Ishikawa (cell line): ENCODE results near the gene ZNF554.

Source experiments
- CEBPB ChIP-seq: IDR thresholded peaks from 2 replicates; pipeline ENCODE4 v1.6.1; 2012
- CREB1 ChIP-seq: IDR thresholded peaks from 2 replicates; pipeline ENCODE4 v1.6.1; 2012; ENCODE audit warnings: low read depth
- EGR1 ChIP-seq: IDR thresholded peaks from 2 replicates; pipeline ENCODE4 v1.6.1; 2012
- EP300 ChIP-seq: IDR thresholded peaks from 2 replicates; pipeline ENCODE4 v1.6.1; 2012; ENCODE audit warnings: borderline replicate concordance
- FOXM1 ChIP-seq: IDR thresholded peaks from 2 replicates; pipeline ENCODE4 v1.6.1; 2012; ENCODE audit warnings: low read depth, borderline replicate concordance
- NFIC ChIP-seq: IDR thresholded peaks from 2 replicates; pipeline ENCODE4 v1.6.1; 2012
- RAD21 ChIP-seq: IDR thresholded peaks from 2 replicates; pipeline ENCODE4 v1.6.1; 2012; ENCODE audit warnings: low read depth
- TAF1 ChIP-seq: IDR thresholded peaks from 2 replicates; pipeline ENCODE4 v1.6.1; 2012; ENCODE audit warnings: low read depth, mild to moderate bottlenecking
- TCF12 ChIP-seq: IDR thresholded peaks from 2 replicates; pipeline ENCODE4 v1.6.1; 2012; ENCODE audit warnings: low read depth
- TEAD4 ChIP-seq: IDR thresholded peaks from 2 replicates; pipeline ENCODE4 v1.6.1; 2012
- YY1 ChIP-seq: IDR thresholded peaks from 2 replicates; pipeline ENCODE4 v1.6.1; 2012; ENCODE audit warnings: low read depth
- ZBTB7A ChIP-seq: IDR thresholded peaks from 2 replicates; pipeline ENCODE4 v1.6.1; 2012; ENCODE audit warnings: low read depth
- TF ChIP-seq, protein P1 (sequence below): IDR thresholded peaks from 2 replicates; pipeline ENCODE4 v1.6.1; 2012
- TF ChIP-seq, protein P2 (sequence below): IDR thresholded peaks from 2 replicates; pipeline ENCODE4 v1.6.1; 2012; ENCODE audit warnings: low read depth, mild to moderate bottlenecking
- TF ChIP-seq, protein P3 (sequence below): IDR thresholded peaks from 2 replicates; pipeline ENCODE4 v1.6.1; 2012

Gene ZNF554

DNA sequence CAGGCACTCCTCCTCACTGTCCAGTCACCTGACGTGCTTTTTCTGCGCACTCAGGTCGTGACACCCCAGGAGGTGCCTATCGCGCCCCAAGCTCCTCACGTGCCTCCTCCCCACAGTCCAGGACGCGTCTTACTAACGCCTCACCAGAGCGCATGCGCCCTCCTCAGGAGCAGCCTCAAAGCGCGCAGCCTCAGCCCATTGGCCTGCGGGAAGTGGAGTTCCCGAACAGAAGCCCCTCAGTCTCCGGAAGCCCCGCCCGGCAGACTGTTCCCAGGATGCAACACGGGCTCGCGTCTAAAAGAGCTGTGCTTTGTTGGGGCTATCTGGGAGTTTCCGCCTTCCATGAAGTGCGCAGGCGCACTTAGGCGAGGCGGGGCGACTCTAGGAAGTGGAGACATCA is 39.2 kb downstream of the ZNF554 start:
- TF ChIP-seq CREB1 (no peak), TEAD4 (no peak), EGR1 (no peak), TAF1 (no peak), YY1 (no peak), RAD21 (no peak), FOXM1 (no peak)
- TF ChIP-seq, protein P1, sequence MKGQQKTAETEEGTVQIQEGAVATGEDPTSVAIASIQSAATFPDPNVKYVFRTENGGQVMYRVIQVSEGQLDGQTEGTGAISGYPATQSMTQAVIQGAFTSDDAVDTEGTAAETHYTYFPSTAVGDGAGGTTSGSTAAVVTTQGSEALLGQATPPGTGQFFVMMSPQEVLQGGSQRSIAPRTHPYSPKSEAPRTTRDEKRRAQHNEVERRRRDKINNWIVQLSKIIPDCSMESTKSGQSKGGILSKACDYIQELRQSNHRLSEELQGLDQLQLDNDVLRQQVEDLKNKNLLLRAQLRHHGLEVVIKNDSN: no peak

DNA sequence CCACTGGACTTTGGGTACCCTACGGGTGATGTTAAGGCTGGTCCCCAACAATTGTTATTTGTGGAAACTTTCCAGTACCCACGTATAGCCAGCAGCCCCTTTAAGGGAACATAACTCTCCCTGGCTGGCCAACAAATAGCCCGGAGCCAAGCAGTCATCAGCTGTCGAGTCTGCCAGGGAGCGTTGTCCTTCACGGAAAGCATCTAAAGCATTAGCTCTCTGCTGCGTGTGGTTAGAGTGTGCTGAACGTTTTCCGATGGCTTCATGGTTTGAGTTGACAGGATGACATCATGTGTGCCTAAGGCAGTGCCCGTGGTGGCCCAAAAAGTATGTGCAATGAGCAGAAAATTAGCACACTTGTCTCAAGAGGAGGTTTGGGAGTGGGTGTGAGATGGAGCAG is 44.1 kb downstream of the ZNF554 start:
- no peak for TF ChIP-seq YY1
- TF ChIP-seq TCF12: no peak
- TF ChIP-seq CEBPB: no peak
- no peak for TF ChIP-seq NFIC
- TF ChIP-seq TEAD4: no peak
- TF ChIP-seq, protein P2, sequence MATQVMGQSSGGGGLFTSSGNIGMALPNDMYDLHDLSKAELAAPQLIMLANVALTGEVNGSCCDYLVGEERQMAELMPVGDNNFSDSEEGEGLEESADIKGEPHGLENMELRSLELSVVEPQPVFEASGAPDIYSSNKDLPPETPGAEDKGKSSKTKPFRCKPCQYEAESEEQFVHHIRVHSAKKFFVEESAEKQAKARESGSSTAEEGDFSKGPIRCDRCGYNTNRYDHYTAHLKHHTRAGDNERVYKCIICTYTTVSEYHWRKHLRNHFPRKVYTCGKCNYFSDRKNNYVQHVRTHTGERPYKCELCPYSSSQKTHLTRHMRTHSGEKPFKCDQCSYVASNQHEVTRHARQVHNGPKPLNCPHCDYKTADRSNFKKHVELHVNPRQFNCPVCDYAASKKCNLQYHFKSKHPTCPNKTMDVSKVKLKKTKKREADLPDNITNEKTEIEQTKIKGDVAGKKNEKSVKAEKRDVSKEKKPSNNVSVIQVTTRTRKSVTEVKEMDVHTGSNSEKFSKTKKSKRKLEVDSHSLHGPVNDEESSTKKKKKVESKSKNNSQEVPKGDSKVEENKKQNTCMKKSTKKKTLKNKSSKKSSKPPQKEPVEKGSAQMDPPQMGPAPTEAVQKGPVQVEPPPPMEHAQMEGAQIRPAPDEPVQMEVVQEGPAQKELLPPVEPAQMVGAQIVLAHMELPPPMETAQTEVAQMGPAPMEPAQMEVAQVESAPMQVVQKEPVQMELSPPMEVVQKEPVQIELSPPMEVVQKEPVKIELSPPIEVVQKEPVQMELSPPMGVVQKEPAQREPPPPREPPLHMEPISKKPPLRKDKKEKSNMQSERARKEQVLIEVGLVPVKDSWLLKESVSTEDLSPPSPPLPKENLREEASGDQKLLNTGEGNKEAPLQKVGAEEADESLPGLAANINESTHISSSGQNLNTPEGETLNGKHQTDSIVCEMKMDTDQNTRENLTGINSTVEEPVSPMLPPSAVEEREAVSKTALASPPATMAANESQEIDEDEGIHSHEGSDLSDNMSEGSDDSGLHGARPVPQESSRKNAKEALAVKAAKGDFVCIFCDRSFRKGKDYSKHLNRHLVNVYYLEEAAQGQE: no peak
- no peak for TF ChIP-seq CREB1
- TF ChIP-seq TAF1: no peak
- TF ChIP-seq EP300: no peak
- TF ChIP-seq, protein P1: no peak

DNA sequence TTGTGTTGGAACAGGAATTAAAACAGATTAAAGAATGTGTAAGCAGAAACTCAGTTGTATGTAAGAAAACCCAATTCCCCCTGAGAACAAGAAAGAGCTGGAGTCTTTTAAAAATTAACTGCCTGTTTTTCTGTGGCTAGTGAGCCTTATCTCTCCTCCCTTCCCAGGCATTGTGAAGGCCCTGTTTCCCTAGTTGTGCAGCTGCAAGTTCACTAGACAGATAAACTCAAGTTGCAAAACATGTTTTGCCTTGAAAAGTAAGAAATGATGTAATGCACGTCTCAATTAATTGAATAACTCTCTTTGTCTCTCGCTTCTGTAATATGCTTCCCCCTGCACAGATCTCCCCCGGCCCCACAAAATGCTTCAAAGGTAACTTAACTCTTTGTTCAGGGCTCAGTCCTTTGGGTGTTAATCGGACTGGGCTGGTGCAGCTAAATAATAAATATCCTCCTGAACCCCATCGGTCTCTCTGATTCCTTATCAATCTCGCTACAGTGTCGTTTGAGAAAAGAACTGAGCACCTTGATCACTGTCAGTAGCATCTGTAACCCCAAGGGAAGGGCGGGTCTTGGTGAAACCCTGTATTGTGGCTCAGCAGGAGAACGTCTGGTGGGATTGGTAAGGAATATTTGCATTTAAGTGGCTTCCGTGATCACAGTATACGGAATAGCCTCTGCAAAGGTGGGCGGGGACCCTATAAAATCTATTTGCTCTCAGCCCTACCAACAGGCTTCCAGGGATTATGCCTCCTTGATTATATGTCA is 45.8 kb downstream of the ZNF554 start:
- TF ChIP-seq TEAD4: no peak
- no peak for TF ChIP-seq FOXM1
- TF ChIP-seq, protein P1: no peak
- no peak for TF ChIP-seq ZBTB7A
- TF ChIP-seq NFIC: no peak
- TF ChIP-seq CREB1: no peak
- no peak for TF ChIP-seq YY1
- TF ChIP-seq EP300: no peak
- TF ChIP-seq EGR1: no peak
- no peak for TF ChIP-seq RAD21
- no peak for TF ChIP-seq TCF12
- TF ChIP-seq, protein P2: no peak
- no peak for TF ChIP-seq TAF1
- TF ChIP-seq, protein P3, sequence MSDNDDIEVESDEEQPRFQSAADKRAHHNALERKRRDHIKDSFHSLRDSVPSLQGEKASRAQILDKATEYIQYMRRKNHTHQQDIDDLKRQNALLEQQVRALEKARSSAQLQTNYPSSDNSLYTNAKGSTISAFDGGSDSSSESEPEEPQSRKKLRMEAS: no peak
- TF ChIP-seq CEBPB: no peak

DNA sequence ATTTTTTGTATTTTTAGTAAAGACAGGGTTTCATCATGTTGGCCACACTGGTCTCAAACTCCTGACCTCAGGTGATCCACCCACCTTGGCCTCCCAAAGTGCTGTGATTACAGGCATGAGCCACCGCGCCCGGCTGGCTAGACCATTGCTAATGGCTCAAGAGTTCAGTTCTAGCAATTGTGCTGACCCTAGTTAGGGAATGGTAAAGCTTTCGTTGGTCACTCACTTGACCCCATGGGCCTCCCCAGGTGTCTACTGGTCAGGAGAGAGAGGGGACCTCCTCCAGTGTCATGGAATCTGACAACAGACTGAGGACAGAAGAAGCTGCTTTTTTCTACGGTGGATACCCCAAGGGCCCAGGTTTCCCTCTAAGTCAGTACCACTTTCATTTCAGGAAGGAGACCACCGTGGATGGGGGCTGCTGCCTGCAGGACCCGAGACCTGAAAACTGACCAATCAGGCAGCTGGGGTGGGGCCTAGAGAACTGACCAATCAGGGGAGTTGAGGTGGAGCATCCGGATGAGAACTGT is 46.9 kb downstream of the ZNF554 start:
- TF ChIP-seq NFIC (no peak), TCF12 (no peak), RAD21 (no peak), TEAD4 (no peak), ZBTB7A (no peak), CEBPB (no peak), YY1 (no peak), CREB1 (no peak)
- TF ChIP-seq, protein P2: no peak
- TF ChIP-seq, protein P1: no peak
- TF ChIP-seq, protein P3: no peak
